Measurements from ENCODE around the gene THAP2.

DNA sequence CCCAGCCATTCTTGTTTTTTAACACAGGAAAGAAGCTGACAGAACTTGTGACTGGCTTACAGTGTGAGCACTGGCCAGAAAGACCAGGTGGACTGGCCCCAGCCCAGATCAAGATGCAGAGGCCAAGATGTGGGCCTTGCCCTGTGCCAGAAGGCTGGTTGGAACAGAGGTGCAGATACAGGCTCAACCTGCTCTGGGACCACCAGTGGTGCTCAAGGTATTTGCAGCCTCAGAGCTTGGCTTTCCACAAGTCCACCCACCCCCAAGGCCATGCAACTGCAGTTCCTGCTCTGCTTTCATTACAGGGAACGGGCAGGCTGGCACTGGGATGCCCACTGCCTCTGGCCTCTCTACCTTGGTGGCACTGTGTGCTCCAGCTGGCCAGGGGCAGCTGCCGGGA is 23.8 kb upstream of the THAP2 start:
- TF ChIP-seq, protein P1, sequence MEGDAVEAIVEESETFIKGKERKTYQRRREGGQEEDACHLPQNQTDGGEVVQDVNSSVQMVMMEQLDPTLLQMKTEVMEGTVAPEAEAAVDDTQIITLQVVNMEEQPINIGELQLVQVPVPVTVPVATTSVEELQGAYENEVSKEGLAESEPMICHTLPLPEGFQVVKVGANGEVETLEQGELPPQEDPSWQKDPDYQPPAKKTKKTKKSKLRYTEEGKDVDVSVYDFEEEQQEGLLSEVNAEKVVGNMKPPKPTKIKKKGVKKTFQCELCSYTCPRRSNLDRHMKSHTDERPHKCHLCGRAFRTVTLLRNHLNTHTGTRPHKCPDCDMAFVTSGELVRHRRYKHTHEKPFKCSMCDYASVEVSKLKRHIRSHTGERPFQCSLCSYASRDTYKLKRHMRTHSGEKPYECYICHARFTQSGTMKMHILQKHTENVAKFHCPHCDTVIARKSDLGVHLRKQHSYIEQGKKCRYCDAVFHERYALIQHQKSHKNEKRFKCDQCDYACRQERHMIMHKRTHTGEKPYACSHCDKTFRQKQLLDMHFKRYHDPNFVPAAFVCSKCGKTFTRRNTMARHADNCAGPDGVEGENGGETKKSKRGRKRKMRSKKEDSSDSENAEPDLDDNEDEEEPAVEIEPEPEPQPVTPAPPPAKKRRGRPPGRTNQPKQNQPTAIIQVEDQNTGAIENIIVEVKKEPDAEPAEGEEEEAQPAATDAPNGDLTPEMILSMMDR (IDR thresholded peaks at IDR 0.05 in 8 of 11, conservative IDR thresholded peaks at IDR 0.05 in 3 of 11), result no peak
- TF ChIP-seq POLR2AphosphoS5 (IDR thresholded peaks at IDR 0.05) (no peak), POLR2A (IDR thresholded peaks at IDR 0.05) (no peak)
